Measurements from ENCODE around the gene SDK1.
"Not testable (repeated sequence)": the region's sequence is repeated elsewhere in the genome, so short reads cannot be mapped to it uniquely, and the experiment has no call there.

- TF ChIP-seq, protein P1, sequence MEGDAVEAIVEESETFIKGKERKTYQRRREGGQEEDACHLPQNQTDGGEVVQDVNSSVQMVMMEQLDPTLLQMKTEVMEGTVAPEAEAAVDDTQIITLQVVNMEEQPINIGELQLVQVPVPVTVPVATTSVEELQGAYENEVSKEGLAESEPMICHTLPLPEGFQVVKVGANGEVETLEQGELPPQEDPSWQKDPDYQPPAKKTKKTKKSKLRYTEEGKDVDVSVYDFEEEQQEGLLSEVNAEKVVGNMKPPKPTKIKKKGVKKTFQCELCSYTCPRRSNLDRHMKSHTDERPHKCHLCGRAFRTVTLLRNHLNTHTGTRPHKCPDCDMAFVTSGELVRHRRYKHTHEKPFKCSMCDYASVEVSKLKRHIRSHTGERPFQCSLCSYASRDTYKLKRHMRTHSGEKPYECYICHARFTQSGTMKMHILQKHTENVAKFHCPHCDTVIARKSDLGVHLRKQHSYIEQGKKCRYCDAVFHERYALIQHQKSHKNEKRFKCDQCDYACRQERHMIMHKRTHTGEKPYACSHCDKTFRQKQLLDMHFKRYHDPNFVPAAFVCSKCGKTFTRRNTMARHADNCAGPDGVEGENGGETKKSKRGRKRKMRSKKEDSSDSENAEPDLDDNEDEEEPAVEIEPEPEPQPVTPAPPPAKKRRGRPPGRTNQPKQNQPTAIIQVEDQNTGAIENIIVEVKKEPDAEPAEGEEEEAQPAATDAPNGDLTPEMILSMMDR (IDR thresholded peaks at IDR 0.05), result not testable (repeated sequence)
- TF ChIP-seq POLR2A (IDR thresholded peaks at IDR 0.05), result not testable (repeated sequence)
These were observed 963.2 kb downstream of the SDK1 start for GRCh38 chr7:4264206-4264605.
